DMS 273 treated with DMSO at 0.1 percent for 48 hours (cell line): ENCODE measurements around the gene ZNF384.

Source experiments
- DNase-seq: peaks from one replicate; lab custom pipeline; 2025; lab: John Stamatoyannopoulos, UW

The ZNF384 gene

DNA sequence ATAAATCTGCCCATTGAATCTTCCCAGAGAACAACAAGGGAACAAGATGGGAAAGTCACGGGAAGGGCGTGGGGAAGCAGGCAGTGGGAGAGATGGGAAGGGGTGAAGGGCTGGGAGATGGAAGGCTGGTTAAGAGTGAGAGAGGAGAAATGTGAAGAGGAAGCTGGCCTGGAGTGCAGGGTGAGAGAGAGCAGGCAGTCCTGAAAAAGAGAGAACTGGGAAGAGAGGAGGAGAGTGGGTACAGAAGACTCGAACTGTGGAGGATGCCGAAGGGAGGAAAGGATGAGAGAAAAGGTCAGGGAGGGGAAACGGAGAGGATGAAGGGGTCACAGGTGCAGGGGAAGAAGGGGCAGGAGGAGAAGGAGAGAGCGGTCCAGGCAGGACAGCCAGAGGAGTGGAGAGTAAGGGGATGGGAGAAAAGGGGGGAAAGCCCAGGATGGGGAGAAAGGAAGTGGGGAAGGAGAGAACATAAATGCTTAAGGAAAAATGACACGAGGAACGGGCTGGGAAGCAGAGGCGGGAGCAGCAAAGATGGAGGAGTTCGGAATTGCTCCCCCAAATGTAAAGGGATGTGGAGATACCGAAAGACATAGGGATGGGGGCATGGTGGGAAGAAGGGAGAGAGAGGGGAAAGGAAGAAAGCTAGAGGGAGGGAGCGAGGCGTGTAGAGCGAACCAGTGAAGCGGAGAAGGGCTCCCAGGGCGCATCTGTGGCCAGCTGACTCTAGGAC, 10.2 kb upstream of the ZNF384 start:
- no peak for DNase-seq

DNA sequence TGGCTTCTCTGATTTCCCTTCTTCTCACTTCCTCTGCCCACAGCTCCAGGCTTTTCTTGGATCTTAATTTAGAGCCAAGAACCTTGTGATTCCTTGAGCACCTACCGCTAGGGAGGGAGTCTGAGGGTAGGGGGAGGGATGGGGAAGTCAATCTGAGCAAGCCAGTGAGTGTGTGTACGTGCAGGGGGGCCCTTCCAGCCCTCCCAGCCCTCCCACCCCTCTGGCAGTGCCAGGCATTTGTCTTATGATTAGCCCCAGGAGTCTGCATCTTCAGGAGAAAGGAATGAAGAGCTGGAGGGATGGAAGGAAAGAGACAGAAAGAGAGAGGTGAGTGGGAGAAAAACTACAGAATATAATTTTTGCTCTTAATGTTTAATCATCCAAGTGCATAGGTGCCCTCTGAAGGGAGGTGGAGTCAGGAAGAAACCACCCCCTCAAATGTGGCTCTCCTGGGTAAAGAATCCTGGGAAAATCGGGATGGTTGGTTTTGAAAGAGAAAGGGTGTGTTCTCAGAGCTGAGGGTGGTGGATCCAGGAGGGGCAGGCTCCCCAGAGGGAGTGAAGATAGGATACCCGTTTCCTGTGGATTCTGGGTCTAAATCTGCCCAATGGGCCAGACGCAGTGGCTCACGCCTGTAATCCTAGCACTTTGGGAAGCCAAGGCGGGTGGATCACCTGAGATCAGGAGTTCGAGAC, 9.3 kb upstream of the ZNF384 start:
- no peak for DNase-seq

DNA sequence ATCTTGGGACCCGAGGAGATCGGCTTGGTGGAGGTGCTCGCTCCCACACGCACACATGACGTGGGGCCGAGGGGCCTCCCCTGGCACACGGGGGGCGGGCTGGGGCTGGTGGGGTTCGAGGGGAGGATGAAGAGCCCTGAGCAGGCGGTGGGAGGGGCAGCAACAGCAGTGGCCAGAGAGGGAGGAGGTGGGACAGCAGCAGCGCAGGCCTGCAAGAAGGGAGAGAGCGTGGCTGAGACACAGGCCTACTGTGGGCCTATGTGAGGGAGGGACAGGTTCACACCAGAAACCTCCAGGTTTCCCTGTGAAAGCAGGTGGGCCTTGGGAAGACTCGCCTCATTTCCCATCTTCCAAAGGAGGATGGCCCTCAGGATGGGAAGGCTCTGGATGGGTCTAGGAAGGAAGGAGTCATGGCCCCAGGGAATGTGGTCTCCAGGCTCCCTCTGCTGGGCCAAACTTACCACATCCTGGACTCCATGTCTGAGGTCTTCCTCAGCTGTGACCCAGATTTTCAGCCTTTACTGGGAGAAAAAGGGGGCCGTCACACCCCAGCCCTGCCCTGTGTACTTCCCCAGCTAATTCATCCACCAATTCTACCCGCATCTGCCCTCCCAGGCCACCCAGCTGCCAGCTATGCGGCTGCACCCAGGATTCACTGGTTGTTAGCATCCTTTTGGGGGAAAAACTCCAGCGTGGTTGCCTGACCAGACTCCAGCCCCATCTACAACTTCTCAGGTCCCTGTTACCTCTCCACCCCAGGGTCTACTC, 8.6 kb upstream of the ZNF384 start:
- DNase-seq: peak; percentile 21

DNA sequence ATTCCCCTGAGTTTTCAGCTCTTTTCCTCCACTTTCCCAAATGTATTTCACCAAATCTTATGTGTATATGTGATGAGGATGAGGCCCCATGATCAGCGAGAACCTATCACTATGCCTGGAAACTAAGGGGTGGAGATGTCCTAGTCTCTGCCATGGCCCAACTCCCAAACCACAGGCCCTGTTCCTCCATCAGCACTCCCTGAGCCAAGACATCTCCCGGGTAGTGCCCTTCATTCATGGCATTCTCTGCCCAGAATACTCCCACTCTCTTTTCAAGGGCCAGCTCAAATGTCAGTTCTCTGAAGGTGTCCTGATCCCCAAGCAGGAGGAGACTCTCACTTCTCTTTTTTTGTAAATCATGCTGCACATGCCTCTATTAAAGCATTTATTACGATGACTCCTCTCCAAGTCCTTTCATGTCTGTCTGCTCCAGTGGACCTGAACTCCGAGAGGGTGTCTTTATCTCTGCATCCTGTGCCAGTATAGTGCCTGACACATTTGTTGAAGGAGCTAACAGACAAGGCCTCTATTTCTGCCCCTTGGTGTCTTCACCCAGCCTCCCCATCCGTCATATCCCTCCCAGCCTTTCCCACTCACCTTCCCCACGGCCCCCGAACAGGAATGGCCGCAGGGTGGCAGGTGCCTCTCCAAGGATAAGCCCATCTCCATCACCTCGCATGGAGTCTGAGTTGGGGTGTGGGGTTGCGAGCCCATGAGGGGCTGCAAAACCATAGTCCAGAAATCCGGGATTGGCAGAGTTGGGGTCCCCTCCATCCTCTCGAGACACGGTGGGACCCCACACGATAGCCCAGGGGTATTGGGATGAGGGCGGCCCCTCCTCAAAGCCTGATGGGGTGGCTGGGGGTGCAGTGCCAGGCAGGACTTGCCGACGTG, 7.8 kb upstream of the ZNF384 start:
- DNase-seq: no peak

DNA sequence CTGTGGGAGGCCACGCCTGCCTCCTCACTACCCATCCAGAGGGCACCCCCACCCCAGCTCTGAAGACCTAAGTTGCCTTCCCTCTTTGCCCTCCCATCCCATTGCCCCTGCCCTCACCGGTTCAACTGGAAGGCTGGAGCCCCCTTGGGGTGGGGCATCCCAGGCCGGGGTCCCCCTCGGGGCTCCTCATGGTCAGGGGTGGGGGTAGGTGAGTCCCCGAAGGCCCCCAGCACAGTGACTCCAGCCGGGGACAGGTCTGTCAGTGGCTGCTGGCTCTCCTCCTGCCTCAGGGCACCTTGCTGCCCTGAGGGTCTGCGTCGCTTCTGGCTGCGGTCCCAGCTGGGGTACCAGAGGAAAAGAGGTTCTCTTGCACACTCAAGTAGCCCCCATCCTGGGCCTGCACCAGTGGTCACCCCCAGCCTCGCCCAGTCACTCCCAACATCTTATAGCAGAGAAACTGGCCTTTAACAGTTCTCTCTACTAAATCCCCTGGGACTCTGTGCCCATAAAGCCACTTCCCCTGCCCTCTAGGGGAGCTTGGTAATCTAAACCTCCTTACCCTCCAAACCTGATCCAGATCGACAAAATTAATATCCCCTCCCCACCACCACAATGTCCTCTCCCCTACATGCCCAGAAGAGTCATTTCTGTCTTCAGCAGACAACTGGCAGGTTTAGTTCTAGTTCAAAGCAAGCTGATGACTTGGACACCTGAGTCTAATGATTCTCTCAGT, 6.3 kb upstream of the ZNF384 start:
- DNase-seq: no peak

DNA sequence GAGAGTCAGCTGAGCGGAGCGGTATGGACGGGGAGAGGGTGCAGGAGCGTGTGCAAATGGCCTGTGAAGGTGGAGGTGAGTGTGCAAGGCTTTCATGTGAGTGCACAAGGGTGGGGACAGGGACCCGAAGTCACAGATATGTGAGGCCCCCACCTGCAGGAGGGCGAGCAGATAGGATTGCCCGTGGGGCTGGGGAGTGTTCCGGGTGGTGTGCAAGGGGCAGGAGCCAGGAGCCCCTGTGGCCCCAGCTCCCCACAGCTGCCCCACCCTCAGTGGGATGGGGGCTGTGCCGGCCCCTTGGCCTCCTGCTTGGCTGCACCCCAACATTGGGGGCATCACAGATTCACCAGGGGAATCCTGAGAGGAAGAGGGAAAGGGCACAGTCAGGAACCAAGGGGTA, 5.5 kb upstream of the ZNF384 start:
- no peak for DNase-seq

DNA sequence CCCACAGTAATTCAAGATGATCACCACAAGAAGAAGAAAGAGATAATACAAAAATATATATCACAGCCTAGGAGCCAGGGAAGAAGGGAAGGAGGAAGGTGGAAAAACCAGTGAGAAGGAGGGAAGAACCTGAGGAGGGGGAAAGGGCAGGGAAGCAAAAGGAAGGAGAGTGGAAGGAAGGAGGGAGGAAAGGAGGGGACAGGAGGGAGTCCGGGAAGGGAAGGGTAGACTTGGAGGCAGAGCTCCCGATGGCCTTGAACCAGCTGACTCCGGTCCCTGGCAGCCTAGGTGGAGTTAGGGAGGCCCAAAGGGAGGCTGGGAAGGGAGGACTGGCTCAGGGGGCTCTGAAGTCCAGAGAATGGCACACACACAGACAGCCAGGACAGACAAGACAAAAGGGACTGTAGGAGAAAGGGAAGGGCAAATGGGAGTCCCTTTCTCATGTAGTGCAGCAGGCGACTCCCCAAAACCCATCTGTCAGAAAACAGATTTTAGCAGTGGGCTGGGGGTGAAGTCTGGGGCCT, 4.7 kb upstream of the ZNF384 start:
- DNase-seq: no peak

DNA sequence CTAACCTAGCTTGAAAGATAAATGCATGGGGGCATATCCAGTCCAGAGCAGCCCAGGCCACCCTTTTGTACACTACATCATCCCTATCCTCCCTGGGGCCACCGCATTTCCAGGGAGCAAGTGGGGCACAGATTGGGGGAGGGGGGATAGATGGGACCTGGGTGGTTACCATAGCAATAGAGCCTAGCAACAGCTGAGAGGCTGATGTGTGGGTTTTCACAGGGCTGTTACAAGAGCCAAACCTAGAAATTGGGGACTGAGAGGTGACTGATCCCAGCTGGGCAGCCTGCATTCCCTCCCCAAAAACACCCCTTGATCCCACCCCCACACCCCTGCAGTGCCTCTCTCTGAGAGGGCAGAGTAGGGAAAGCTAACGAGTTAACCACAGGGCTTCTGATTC, 3.7 kb upstream of the ZNF384 start:
- DNase-seq: no peak

DNA sequence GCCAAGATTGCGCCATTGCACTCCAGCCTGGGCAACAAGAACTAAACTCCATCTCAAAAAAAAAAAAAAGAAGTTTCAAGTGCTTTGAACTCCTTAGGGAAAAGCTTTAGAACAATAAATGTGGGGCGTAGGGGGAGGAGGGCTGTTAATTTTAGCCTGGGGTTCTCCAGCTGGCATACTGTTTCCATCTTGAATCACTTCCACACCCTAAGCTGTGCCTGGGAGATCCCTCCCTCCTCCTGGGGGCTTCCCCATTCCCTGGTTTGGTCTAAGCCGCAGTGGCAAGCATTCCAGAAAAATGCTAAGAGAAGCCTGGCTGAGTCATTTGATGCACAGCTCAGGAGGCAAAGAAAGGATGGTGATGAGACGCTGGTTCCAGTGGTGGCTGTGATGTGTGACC, 2.3 kb upstream of the ZNF384 start:
- no peak for DNase-seq

DNA sequence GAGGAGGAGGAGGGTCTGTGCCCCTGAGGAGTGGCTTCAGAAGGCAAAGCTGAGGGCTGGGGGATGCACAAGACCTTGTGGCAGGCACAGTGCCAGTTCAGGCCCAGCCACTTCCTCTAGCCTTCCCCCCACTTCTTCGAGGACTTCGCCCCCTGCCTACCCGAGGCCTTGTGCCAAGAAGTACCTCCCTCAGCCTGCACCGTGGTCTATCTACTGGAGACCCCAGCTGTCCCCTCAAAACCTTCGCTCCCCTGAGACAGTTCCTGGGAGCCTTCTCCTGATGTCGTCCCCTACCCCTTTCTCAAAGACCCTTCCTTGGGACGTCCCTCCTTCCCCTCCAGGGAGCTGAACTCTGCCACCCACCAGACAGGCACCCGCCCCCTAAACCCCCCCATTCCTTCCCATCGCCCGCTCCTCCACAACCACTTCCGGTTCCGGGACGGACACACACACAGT, 604 bp downstream of the ZNF384 start:
- DNase-seq: no peak

DNA sequence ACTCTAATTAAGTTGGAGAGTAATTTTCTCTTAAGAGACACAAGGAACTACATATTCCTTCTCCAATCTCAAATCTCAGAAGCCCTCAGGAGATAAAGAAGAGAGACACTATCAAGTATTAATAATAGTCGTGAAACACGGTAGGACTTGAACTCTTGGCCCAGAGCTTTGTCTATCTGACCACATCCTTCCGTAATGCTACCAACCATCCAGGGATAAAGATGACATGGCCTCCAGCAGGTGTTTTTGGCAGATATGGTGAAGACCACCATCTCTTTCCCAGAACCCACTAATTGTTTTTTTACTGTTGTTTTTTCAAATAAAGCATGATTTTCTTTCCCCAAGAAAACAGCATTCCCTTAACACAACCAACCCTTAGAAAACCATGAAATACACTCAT, 3.4 kb downstream of the ZNF384 start:
- no peak for DNase-seq

DNA sequence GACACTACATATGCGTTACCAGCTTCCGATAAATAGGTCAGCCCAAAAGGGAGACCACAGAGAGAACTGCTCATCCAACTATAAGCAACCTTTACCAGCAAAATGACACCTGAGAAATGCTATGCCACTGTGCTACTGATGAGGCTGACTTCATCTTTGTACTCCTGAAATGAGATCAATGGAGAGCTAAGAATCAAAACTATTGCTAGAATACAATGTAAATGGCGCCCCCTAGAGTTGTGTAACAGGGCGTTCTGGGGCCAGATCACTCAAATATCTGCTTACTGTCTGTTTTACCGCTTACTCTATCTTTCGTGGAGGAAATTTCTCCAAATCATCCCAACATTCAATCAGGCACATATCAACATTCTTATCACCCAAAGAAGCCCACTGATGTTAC, 4.6 kb downstream of the ZNF384 start:
- no peak for DNase-seq

DNA sequence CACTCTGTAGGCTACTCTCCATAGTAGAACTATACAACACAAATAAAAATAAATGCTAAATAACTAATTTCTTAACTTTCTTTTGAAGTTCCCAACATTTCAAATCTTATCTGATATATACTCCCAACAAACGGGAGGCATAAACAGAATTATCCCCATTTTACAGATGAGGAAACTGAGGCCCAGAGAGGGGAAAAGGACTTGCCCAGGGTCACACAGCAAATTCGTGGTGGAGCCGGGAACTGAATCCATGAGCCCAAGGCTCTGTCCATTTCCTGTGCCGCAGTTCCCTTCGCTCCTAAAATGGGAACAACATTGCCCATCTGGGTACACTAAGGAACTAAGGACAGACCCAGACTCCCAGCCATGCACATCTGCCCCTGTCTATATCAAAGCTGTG, 12.2 kb downstream of the ZNF384 start:
- DNase-seq: no peak

DNA sequence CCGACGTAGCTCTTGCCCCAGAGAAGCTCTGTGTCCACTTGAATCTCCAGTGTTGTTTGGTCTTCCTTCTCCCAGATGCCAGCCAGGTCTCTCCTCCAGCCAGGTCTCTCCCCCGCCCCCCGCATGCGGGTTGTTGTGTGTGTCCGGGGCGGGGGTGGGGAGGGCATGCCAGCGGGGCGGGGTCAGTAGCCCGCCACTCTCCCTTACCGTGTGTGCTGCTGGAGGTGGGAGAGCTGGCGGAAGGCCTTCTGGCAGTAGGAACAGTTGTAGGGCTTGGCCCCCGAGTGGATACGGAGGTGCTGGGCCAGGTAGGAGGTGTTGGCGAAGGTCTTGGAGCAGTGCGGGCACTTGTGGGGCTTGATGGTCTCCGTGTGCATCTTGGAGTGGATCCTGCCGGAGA, 17.0 kb downstream of the ZNF384 start:
- DNase-seq: no peak

DNA sequence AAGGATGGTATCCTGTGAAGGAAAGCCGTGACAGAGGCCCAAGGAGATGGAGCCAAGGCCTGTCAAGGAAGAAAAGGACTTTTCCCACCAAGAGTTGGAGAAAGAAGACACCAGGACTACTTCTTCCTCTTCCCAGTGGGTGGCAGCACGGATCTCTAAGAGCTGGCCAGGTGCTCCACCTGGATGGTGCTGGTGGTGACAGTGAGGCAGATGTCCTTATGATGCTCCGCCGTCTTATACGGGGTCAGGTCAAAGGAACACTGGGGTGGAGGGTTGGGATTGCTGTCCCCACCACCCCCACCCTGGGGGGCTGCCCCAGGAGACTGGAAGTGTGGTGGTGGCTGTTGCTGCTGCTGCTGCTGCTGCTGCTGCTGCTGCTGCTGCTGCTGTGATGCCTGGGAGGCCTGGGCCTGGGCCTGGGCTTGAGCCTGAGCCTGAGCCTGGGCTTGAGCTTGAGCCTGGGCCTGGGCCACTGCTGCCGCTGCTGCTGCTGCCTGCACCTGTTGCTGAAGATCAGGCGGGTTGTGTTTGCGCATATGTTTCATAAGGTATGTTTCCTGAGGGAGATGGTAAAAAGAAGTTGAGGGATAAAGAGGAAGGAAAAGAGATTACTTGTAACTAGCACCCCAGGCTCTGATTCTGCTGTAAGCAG, 21.5 kb downstream of the ZNF384 start:
- no peak for DNase-seq

DNA sequence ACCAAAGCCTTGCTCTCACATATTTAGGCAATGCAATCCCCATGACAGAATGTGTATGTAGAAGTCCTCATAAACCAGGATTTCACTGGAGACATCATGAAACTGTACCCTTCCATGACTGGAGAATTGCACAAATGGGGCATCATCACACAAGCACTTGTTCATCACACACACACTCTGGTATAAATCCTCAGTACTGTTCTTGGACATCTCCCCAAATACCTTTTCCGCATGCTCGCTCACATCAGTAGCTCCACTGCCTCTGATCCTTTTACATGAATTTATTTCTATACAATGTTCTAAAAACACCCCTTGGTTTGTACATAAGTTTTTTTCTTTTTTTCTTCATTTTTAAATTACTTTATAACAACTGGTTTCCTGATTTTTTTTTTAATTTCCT, 23.0 kb downstream of the ZNF384 start:
- no peak for DNase-seq

DNA sequence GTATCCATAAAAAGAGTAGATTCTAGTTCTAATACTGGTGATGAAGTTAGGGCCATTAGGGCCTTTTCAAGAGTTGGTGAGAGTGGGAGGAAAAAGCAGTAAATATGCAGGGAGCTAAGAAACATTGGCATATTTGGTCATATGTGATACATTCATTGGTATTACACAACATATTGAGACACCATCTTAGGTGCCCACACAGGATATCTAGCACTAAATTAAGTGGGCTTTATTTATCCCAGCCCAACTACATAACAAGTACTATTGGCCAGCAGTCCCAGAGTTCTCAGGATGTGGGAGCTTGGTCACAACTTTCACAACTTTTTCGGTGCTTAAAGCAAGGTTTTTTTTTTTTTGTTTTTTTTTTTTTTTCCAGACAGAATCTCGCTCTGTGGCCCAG, 24.3 kb downstream of the ZNF384 start:
- no peak for DNase-seq

DNA sequence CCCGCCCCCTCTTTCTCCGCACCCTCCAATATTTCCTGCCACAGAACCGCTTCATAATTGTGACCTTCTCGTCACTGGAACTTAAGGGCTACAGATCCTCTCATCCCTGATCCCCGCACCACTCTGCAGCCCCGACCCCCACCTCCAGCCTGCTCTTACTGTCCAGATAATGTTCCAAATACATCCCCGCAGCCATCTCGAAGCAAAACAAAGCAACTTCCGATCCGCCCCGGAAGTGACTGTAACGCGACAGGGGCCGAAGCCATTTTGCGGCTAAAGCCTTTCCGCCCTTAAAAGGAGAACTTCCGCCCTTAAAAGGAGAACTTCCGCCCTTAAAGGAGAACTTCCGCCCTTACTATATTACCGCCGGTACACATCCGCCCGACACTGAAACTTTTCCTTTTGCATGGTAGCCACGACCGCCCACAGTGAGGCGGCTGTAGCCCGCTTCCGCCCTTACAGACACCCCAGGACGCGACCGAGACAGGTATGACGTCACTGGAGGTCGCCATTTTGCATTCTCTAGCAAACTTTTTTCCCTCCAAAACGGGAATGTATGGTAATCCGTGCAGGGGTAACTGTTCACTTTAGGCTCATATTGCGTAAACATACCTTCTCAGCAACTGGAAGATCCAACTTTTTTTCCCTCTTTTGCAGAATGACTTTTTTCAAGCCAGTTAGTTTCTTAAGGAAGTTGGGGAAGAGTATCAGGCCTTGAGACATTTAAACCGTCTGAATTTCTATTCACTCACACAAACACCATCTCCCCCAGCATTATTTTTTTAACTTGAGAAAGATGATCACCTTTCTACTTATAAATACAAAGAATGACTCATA, 26.1 kb downstream of the ZNF384 start, which contains the start of gene ING4:
Gene ING4, minus strand, starts transcription at position 214 of the 837 bp plus-strand sequence. Its CDS starts 18 bp downstream, at position 196.
- peak; percentile 95 for DNase-seq

DNA sequence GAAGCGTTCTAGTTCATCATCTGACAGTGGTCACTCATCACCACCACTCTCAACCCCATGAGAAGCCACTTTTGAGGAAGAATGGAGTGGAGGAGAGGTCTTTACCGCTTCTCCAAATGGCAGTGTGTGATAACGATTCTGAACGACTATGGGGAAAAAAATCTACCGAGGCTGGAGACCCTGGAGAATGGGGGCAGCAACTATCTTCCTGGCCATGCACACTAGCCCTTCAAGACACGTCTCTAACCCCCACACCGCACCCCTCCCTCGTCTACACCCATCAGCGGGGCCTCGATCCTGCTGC, 26.6 kb downstream of the ZNF384 start:
- no peak for DNase-seq

DNA sequence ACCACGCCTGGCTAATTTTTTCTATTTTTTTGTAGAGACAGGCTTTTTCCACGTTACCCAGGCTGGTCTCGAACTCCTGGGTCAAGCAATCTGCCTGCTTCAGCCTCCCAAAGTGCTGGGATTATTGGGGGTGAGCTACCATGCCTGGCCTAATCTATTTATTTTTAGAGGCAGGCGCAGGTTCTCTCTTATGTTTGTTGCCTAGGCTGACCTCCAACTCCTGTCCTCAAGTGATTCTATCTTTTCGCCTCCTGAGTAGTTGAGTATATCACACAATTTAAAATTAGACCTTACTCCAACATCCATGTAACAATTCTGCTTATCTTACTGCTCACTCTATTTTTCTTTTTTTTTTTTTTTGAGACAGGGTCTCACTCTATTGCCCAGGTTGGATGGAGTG, 35.2 kb downstream of the ZNF384 start:
- no peak for DNase-seq
